ENCODE results near the gene PHTF2.

Gene PHTF2

GRCh38 chr7:77975672-77976480 is 177.3 kb downstream of the PHTF2 start:
- TF ChIP-seq CTCF (IDR thresholded peaks at IDR 0.05; ENCODE audit: control extremely low read depth, extremely low read depth, low read depth, missing control alignments) = no peak
- CTCF ChIA-PET = interaction anchor here (1.2 kb wide), 1 partner anchor 42 kb away, joined by 3 read pairs; no protein-coding TSS in a partner anchor
- POLR2A ChIA-PET = no interaction called here
- no peak for DNase-seq (ENCODE audit: extremely low spot score)

- no peak for TF ChIP-seq CTCF (IDR thresholded peaks at IDR 0.05; ENCODE audit: control extremely low read depth, extremely low read depth, low read depth, missing control alignments)
- ChIA-PET CTCF (interaction anchor here (0.9 to 1.5 kb wide), 2 partner anchors 11 to 61 kb away, joined by 3 to 4 read pairs; no protein-coding TSS in a partner anchor), POLR2A (no interaction called here)
- no peak for DNase-seq (ENCODE audit: extremely low spot score)
Observed at GRCh38 chr7:77979219-77979618, 180.6 kb downstream of the PHTF2 start.

- TF ChIP-seq CTCF (IDR thresholded peaks at IDR 0.05; ENCODE audit: control extremely low read depth, extremely low read depth, low read depth, missing control alignments) = no peak
- ChIA-PET CTCF (interaction anchor here (0.9 kb wide), 1 partner anchor 60 kb away, joined by 3 read pairs; no protein-coding TSS in a partner anchor), POLR2A (no interaction called here)
- DNase-seq (ENCODE audit: extremely low spot score) = no peak
Observed at GRCh38 chr7:77980087-77980713, 181.6 kb downstream of the PHTF2 start.

- ChIA-PET CTCF (interaction anchor here (1.2 kb wide), 1 partner anchor 9 kb away, joined by 3 read pairs; no protein-coding TSS in a partner anchor), POLR2A (no interaction called here)
- no peak for TF ChIP-seq CTCF (IDR thresholded peaks at IDR 0.05; ENCODE audit: control extremely low read depth, extremely low read depth, low read depth, missing control alignments)
- no peak for DNase-seq (ENCODE audit: extremely low spot score)
Observed at GRCh38 chr7:77982926-77983550, 184.5 kb downstream of the PHTF2 start.

- POLR2A ChIA-PET = no interaction called here
- DNase-seq (ENCODE audit: extremely low spot score) = no peak
- CTCF ChIA-PET = interaction anchor here (0.7 to 1.2 kb wide), 2 partner anchors 10 to 16 kb away, joined by 3 read pairs; no protein-coding TSS in a partner anchor
- no peak for TF ChIP-seq CTCF (IDR thresholded peaks at IDR 0.05; ENCODE audit: control extremely low read depth, extremely low read depth, low read depth, missing control alignments)
Observed at GRCh38 chr7:77983973-77984372, 185.4 kb downstream of the PHTF2 start.

- no peak for DNase-seq (ENCODE audit: extremely low spot score)
- no peak for TF ChIP-seq CTCF (IDR thresholded peaks at IDR 0.05; ENCODE audit: control extremely low read depth, extremely low read depth, low read depth, missing control alignments)
- ChIA-PET POLR2A (no interaction called here), CTCF (no interaction called here)
Observed at GRCh38 chr7:77985232-77985973, 186.8 kb downstream of the PHTF2 start.
